GM19463 (cell line): ENCODE measurements around the gene FARSA.
"Not testable (repeated sequence)": the region's sequence is repeated elsewhere in the genome, so short reads cannot be mapped to it uniquely, and the experiment has no call there.

Experiments
- ATAC-seq: cut with Tn5 transposase; IDR thresholded peaks from one replicate; pipeline ENCODE4 v1.9.1; 2021; ENCODE audit warnings: mild to moderate bottlenecking, moderate library complexity; ENCODE audit not compliant: unreplicated experiment

Gene FARSA

GRCh38 chr19:12954612-12954962, 21.1 kb upstream of the FARSA start:
- ATAC-seq, result no peak

GRCh38 chr19:12953799-12954611, 20.5 kb upstream of the FARSA start:
- no peak for ATAC-seq

GRCh38 chr19:12953138-12953798, 19.8 kb upstream of the FARSA start:
- ATAC-seq, result no peak

GRCh38 chr19:12952488-12953137, 19.1 kb upstream of the FARSA start:
- no peak for ATAC-seq

GRCh38 chr19:12952050-12952449, 18.5 kb upstream of the FARSA start:
- ATAC-seq, result not testable (repeated sequence)

- no peak for ATAC-seq
Measured at GRCh38 chr19:12949363-12950283, 16.1 kb upstream of the FARSA start.

- no peak for ATAC-seq
Measured at GRCh38 chr19:12948612-12949362, 15.3 kb upstream of the FARSA start.

- no peak for ATAC-seq
Measured at GRCh38 chr19:12947702-12948611, 14.4 kb upstream of the FARSA start.

GRCh38 chr19:12946731-12947496, 13.4 kb upstream of the FARSA start:
- ATAC-seq, result no peak

GRCh38 chr19:12946092-12946721, 12.7 kb upstream of the FARSA start:
- peak; percentile 40 for ATAC-seq

- peak; percentile 74 for ATAC-seq
Measured at GRCh38 chr19:12945479-12946091, 12.1 kb upstream of the FARSA start, which contains the start of gene RAD23A. RAD23A (plus strand) TSS chr19:12945862; CDS start chr19:12945949, 87 bp downstream.

- ATAC-seq, result no peak
Measured at GRCh38 chr19:12944104-12944674, 10.7 kb upstream of the FARSA start.

- no peak for ATAC-seq
Measured at GRCh38 chr19:12943437-12944044, 10.0 kb upstream of the FARSA start.

GRCh38 chr19:12940897-12941296, 7.4 kb upstream of the FARSA start:
- no peak for ATAC-seq

GRCh38 chr19:12939975-12940423, 6.5 kb upstream of the FARSA start:
- ATAC-seq, result no peak

- ATAC-seq, result no peak
Measured at GRCh38 chr19:12938779-12939601, 5.5 kb upstream of the FARSA start.
